Right lobe of liver (tissue), 6 donors: ENCODE measurements around the gene LOXL4. TPM values are rescaled to one million over a fixed set of nuclear protein-coding genes. Genes with fewer than 3 reads are reported as not detected.

Experiments
- ATAC-seq, 4 donors: fragments of 200-7000 bp; cut with Tn5 transposase; one replicate each; pipeline ENCODE4 v1.9.1; 2020; ENCODE audit warnings: mild to moderate bottlenecking in 4 of 4, moderate library complexity in 4 of 4
- DNase-seq, 3 donors: peaks; one replicate each; pipeline ENCODE4 v3.0.0-alpha.2; 2020
- H3K27ac ChIP-seq, 3 donors: fragments of 200-600 bp; one replicate each; pipeline ENCODE4 v1.8.0; 2022
- H3K27me3 ChIP-seq, 2 donors: fragments of 200-600 bp; one replicate each; pipeline ENCODE4 v1.8.0; 2022
- H3K36me3 ChIP-seq, 4 donors: fragments of 200-600 bp; sonication (generic) in 1 of 4; one replicate each; pipeline versions ENCODE4 v1.5.1 to v1.8.0; 2017 to 2022; ENCODE audit warnings: control low read depth in 1 of 4
- H3K4me1 ChIP-seq, 4 donors: fragments of 200-600 bp; sonication (generic) in 1 of 4; one replicate each; pipeline versions ENCODE4 v1.5.1 to v1.8.0; 2017 to 2022; ENCODE audit warnings: control low read depth in 1 of 4
- H3K4me3 ChIP-seq, 3 donors: fragments of 200-600 bp; one replicate each; pipeline ENCODE4 v1.8.0; 2022
- H3K9me3 ChIP-seq, 4 donors: fragments of 200-600 bp; sonication (generic) in 1 of 4; one replicate each; pipeline versions ENCODE4 v1.5.1 to v1.8.0; 2017 to 2022; ENCODE audit warnings: control low read depth in 1 of 4
- POLR2A ChIP-seq: fragments of 450-650 bp; IDR thresholded peaks from one replicate; pipeline ENCODE4 v1.6.1; 2017; ENCODE audit warnings: antibody characterized with exemption, mild to moderate bottlenecking
- WGBS: methylation state at CpG from one replicate; pipeline ENCODE4 v1.1.6; 2018; ENCODE audit warnings: low coverage, low lambda C conversion rate; ENCODE audit not compliant: insufficient coverage; ENCODE audit errors: missing lambda C conversion rate; 5-methylcytosine and 5-hydroxymethylcytosine counted together
- intact Hi-C, 2 donors: fragments of 100-400 bp; cut with DNase I; formaldehyde crosslinking; loops; one replicate each; pipeline versions ENCODE4 v1.11.2 to v1.14.1; 2022
- total RNA-seq, 6 experiments: library from RNA; depleted of rRNA in 2 of 6; stranded (reverse); fragments of >200 nt in 2 of 6; fragmentation: NEBNext Ultra II Directional in 3 of 6; extraction: Animal tissue kit (Norgen Biotek cat#: 25700) in 3 of 6; gene quantifications; one replicate each; pipeline versions ENCODE4 v1.1.0 to v1.2.4, GENCODE V29; 2016 to 2023
- TF ChIP-seq, protein P1 (sequence below), 4 donors: fragments of 200-600 bp in 3 of 4; fragments of 450-650 bp in 1 of 4; IDR thresholded peaks; one replicate each; pipeline versions ENCODE4 v1.5.1 to v1.8.0; 2016 to 2022; ENCODE audit warnings: antibody characterized with exemption in 4 of 4, mild to moderate bottlenecking in 2 of 4
- donor health status: DM: no; HTN: yes; CAD: no.
- donor health status: DM: no; HTN: no; CAD: no.
- donor health status: DM: no; HTN: no; CAD: no.
- donor health status: DM: no; HTN: yes; CAD: no.
- donor health status: DM: no; HTN: yes; CAD: no.

The LOXL4 gene
- total RNA-seq, 6 experiments from 2014 or later: 0.51 to 33.4 (median 10.8) TPM

DNA sequence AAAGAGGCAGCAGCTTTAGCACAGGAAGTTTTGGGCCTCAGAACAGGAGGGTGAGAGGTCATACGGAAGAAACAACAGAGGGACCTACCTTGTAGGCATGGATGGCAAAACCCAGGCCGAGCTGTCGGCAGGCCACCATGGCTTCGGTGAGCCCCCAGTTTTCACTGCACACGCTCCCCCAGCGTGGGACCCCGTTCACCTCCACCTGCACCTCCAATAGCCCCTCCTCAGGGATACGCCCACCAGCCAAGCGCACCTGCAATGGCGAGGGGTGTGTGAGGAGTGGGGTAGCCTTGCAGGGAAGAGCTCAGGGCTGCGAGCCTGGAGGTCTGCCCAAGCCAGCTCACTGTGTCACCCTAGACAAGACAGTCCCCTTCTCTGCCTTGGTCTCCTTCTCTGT, 11.3 kb downstream of the LOXL4 start:
- intact Hi-C loops: no loop called here
- 84% methylated on average over 2 of the region's 11 CpGs for WGBS
- H3K9me3 ChIP-seq: no peaks in the 10 kb centered on the region
- no peaks in the 10 kb centered on the region for H3K27me3 ChIP-seq
- H3K27ac ChIP-seq: no peak overlapping the region
- H3K36me3 ChIP-seq: no peaks in the 10 kb centered on the region
- DNase-seq: no peak
- H3K4me1 ChIP-seq: no peaks in the 10 kb centered on the region
- ATAC-seq: no peak
- no peak overlapping the region for H3K4me3 ChIP-seq
- TF ChIP-seq, protein P1, sequence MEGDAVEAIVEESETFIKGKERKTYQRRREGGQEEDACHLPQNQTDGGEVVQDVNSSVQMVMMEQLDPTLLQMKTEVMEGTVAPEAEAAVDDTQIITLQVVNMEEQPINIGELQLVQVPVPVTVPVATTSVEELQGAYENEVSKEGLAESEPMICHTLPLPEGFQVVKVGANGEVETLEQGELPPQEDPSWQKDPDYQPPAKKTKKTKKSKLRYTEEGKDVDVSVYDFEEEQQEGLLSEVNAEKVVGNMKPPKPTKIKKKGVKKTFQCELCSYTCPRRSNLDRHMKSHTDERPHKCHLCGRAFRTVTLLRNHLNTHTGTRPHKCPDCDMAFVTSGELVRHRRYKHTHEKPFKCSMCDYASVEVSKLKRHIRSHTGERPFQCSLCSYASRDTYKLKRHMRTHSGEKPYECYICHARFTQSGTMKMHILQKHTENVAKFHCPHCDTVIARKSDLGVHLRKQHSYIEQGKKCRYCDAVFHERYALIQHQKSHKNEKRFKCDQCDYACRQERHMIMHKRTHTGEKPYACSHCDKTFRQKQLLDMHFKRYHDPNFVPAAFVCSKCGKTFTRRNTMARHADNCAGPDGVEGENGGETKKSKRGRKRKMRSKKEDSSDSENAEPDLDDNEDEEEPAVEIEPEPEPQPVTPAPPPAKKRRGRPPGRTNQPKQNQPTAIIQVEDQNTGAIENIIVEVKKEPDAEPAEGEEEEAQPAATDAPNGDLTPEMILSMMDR (IDR thresholded peaks at IDR 0.05): no peak
- no peak for TF ChIP-seq POLR2A

DNA sequence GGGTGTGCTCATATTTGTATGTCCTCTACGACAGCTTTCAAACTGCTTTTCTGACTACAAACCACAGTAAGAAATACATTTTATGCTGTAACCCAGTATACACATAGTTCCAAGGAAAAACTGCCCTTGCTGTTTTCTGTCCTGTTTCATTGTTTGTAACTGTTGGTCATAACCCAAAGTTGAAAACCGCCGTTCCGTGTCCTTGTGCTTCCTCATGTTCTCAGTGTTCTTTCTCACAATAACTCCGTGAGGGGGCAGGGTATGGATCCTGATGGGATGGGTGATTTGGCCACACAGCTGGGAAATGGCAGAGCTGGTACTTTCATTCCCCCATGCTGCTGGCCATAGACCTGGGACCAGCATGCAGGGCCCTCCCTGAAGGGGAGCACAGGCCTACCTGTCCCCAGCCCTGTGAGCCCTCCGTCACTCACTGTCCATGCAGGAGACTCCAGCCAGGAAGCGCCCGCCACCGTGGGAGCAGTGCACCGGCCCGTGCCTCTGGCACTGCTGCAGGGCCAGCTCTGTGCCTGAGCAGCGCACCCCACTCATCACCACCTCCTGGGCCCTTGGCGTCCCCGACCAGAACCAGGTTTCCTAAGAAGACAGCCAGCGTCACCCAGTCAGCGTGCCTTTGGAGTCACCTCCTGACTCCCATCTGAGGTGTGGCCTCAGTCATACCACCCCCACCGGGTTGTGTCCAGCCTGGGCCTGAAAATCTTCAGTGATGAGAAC, 12.7 kb downstream of the LOXL4 start:
- no peak overlapping the region for H3K27ac ChIP-seq
- H3K4me1 ChIP-seq: no peaks in the 10 kb centered on the region
- TF ChIP-seq, protein P1 (IDR thresholded peaks at IDR 0.05): no peak
- TF ChIP-seq POLR2A: no peak
- no peaks in the 10 kb centered on the region for H3K36me3 ChIP-seq
- 90% methylated on average over 5 of the region's 17 CpGs for WGBS
- no peaks in the 10 kb centered on the region for H3K9me3 ChIP-seq
- ATAC-seq (peak in 1 of 4 donors; percentile 9), DNase-seq (no peak)
- no peaks in the 10 kb centered on the region for H3K27me3 ChIP-seq
- no peak overlapping the region for H3K4me3 ChIP-seq
- intact Hi-C loops: no loop called here

DNA sequence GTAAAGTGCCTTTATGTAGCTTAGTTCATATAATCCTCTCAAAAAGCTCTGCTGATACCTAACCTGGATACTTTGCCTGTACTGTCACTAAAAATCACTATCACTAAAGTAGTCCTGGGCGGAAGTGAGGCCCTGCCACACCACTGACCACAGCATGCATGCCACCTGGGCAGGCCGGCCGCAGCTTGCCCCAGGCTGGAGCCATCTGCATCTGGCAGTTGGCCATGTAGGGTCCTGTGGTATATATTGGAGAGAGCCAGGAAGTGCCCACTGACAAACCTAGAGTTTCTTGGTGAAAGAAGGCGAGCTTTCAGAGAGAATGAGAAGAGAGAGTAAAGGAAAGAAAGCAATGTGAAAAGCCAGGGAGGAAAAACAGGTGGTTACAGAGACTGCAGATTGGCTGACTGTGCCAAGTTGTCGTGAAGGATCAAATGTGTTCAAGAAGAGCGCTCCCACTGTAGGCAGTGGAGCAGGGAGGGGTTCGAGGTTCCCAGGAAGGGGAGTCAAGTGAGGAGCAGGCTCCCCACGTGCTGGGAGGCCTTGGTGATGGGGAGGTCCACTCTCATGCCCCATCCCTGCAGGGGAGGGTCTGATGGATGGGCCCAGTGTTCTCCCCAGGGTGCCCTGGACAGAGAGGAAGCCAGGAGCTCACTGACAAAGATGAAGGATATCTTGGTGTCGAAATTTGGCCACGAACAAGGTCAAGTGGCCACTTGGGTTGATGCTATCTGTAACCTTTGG, 13.6 kb downstream of the LOXL4 start:
- Histone ChIP-seq H3K27me3 (no peaks in the 10 kb centered on the region), H3K36me3 (no peaks in the 10 kb centered on the region), H3K4me1 (peaks cover 0 to 2% (median 0%) of the 10 kb centered on the region in 4 donors), H3K4me3 (no peak overlapping the region), H3K9me3 (no peaks in the 10 kb centered on the region), H3K27ac (no peak overlapping the region)
- 93% methylated on average over 7 of the region's 10 CpGs for WGBS
- no peak for ATAC-seq
- no peak for DNase-seq
- TF ChIP-seq POLR2A: no peak
- TF ChIP-seq, protein P1 (IDR thresholded peaks at IDR 0.05): no peak
- intact Hi-C loops: no loop called here

DNA sequence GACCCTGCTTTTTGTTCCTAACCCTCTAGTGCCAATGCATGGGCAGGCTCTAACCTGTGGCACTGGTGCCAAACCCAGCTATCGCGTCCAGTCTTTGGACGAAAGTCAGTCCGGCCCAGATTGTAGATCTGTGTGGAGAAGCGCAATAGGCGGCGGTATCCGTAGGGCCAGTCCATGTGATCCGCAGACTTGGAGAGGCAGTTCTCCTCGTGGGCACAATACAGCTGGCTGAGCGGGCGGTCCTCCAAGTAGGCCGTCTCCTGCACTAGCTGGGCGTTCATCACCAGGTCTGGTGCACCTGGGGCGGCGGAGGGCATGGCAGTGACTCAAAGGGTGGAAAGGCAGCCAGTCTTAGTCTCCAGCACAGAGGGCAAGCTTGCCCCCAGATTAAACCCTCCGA, 14.5 kb downstream of the LOXL4 start:
- 80% methylated on average over 3 of the region's 17 CpGs for WGBS
- DNase-seq (no peak), ATAC-seq (no peak)
- H3K4me3 ChIP-seq: no peak overlapping the region
- intact Hi-C loops: no loop called here
- no peak overlapping the region for H3K27ac ChIP-seq
- TF ChIP-seq, protein P1 (IDR thresholded peaks at IDR 0.05): no peak
- TF ChIP-seq POLR2A: no peak
- peaks cover 0 to 9% (median 0%) of the 10 kb centered on the region in 4 donors for H3K4me1 ChIP-seq
- H3K36me3 ChIP-seq: no peaks in the 10 kb centered on the region
- H3K27me3 ChIP-seq: no peaks in the 10 kb centered on the region
- no peaks in the 10 kb centered on the region for H3K9me3 ChIP-seq
